Anterior cingulate cortex (tissue), 58 donors: ENCODE measurements around the gene EBF4.
A peak's percentile ranks its signal among the peaks of the same experiment; 100 is the strongest.

Experiments used
- DNase-seq, 58 donors: peaks; one replicate each; lab custom pipeline; 2025; lab: John Stamatoyannopoulos, UW

EBF4 gene

DNA sequence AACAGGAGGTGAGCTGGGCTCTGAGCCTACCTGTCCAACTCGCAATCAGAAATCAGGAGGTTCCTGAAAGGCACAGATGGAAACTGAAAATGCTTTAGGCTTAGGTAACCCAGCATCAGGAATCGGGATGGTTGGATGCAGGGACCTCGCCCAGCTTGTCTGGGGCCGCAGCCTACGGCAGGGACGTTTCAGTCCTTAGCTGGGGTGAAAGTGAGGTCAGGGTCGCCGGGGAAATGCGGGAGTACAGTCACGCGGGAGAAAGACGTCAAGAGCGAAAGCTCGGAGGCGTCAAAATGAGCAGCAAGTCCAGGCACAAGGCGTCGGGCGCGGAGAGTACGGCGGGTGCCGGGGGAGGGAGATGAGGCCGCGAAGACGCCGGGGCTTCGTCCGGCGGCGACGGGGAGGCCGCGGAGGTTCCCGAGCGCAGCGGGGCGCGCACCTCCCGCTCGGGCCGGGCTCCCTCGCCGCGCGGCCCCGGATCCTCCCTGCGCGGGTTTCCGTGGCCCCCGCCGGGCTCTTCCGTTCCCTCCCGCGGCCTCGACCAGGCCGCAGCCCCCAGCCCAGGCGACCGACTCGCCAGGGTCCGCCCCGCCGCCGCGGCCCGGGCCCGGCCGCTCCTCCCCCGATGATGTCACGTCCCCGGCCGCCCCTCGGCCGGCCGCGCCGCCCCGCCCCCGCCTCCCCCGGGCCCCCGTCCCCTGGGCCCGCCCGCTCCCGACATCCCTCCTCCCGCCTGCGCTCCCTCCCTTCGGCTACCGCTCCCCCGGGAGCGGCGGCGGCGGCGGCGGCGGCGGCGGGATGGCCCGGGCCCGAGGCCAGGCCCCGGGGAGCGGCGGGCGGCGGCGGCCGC is at the start of gene EBF4:
EBF4 (plus strand) TSS at position 745 of the 850 bp plus-strand sequence. CDS start 866 bp downstream, outside the sequence.
- DNase-seq, result peak in 37 of 58 donors; percentile 6 to 60 (median 31)

GRCh38 chr20:2643708-2644107 is 48.9 kb upstream of the EBF4 start:
- DNase-seq, result no peak

- peak; percentile 58 to 96 (median 90) for DNase-seq
Observed at GRCh38 chr20:2651772-2652723, 40.5 kb upstream of the EBF4 start, which contains the start of gene NOP56. Gene NOP56, plus strand, starts transcription at chr20:2652632. Its CDS starts 29 bp downstream, at chr20:2652661.

DNA sequence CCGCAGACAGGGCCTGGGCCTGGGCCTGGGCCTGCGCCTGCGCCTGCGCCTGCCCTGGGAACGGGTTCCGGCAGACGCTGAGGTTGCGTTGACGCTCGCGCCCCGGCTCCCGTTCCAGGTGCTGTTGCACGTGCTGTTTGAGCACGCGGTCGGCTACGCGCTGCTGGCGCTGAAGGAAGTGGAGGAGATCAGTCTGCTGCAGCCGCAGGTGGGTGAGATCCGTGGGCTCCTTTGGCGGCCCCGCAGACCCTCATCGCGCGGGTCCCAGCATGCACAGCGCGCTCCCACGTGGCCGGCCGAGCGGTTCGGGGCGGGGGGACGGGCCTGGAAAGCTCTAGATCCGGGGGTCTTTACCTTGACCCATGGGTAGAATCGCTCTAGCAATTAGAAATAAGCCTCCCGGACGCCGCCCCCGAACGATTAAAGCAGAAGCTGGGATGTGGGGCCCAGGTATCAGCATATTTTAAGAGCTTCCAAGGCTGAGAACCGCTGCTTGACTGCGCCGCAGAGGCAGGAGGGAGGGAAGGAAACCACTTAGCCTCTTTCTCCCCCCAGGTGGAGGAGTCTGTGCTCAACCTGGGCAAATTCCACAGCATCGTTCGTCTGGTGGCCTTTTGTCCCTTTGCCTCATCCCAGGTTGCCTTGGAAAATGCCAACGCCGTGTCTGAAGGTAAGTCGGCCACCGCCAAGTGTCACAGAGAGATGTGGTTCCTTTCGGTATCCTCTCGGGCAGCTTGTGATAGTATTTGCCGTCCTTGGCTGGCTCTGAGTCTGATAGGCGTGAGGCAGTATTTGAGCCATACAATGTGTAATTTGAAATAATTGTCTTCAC is 39.6 kb upstream of the EBF4 start:
- peak in 48 of 58 donors; percentile 29 to 79 (median 64) for DNase-seq

DNA sequence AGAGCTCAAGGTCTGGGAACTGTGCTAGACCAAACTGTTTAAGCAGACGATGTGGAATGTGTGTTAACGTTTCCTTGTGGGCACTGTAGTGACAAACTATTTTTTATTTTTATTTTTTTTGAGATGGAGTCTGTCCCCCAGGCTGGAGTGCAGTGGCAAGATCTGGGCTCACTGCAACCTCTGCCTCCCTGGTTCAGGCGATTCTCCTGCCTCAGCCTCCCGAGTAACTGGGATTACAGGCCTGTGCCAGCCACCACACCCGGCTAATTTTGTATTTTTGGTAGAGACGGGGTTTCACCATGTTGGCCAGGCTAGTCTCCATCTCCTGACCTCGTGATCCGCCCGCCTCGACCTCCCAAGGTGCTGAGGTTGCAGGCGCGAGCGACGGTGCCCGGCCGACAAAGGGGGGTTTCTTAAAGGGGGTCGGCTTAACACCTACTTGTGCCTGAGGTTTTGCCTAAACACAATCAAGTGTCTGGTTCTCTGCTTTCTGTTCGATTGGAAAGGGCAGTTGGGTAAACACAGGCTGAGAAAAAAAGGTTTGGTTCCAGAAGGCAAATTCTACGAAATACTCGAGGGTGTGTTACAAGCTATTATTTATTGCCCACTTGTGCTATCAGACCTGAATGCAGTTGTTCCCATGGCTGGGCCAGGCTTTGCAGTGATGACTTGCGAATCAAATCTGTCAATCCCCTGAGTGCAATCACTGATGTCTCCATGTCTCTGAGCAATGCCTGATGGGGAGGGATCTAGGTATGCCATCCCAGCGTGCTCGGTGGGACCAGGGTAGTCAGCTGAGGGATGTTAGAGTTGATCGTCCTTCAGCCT is 38.8 kb upstream of the EBF4 start:
- no peak for DNase-seq

- DNase-seq, result no peak
Observed at GRCh38 chr20:2654384-2654822, 38.2 kb upstream of the EBF4 start.

- no peak for DNase-seq
Observed at GRCh38 chr20:2654831-2655230, 37.7 kb upstream of the EBF4 start.

- DNase-seq, result no peak
Observed at GRCh38 chr20:2655331-2656116, 37.1 kb upstream of the EBF4 start.

DNA sequence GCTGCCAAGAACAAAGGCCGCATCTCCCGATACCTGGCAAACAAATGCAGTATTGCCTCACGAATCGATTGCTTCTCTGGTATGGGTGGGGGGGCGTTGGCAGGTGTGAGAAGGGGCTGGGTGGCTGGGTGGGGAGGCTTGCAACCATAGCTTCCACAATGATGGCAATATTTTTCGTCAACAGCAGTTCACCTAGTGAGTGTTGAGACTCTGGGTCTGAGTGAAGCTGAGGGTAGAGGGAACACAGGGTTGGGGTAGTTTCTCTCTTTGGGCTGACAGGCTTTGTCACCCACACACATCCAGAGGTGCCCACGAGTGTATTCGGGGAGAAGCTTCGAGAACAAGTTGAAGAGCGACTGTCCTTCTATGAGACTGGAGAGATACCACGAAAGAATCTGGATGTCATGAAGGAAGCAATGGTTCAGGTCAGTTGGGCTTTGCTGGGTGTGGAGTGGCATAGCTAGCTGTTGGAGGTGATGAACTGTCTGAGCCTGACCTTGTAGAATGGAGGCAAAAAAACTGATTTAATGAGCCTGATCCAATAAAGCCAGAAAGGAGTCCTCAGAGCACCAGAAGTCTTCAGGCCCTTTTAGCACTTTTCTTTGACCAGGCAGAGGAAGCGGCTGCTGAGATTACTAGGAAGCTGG is 36.0 kb upstream of the EBF4 start:
- DNase-seq, result no peak

DNA sequence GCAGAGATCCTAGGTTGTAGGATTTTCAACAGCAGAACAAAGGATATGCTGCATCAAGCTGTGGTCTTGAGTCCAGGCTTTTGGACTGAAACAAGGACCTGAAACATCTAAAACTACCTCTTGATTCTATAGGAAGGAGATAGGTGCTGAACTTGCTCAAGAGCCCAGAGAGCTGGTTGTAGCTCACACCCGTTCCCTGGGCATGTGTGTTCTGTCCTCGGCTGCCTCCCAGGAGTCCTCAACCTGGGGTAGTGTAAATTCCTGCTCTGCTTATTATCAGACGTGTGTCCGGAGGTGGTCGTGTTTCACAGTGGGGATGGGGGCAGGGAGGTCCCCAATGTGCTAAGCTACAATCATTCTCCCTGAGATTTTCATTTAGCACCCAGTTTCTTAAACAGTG is 35.3 kb upstream of the EBF4 start:
- DNase-seq, result no peak

DNA sequence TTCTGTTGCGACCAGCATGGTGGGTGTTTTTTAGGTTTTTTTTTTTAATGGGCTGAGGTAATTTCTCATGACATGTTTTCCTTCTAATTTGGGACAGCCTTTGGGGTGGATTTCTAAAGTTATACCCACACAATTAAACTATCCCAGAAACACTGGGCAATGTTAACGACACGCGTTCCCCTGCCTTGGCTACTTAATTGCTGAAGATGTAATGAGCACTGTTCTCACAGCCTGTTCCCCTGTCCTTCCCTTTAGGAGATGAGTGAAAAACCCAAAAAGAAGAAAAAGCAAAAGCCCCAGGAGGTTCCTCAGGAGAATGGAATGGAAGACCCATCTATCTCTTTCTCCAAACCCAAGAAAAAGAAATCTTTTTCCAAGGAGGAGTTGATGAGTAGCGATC is 34.9 kb upstream of the EBF4 start:
- DNase-seq, result no peak

DNA sequence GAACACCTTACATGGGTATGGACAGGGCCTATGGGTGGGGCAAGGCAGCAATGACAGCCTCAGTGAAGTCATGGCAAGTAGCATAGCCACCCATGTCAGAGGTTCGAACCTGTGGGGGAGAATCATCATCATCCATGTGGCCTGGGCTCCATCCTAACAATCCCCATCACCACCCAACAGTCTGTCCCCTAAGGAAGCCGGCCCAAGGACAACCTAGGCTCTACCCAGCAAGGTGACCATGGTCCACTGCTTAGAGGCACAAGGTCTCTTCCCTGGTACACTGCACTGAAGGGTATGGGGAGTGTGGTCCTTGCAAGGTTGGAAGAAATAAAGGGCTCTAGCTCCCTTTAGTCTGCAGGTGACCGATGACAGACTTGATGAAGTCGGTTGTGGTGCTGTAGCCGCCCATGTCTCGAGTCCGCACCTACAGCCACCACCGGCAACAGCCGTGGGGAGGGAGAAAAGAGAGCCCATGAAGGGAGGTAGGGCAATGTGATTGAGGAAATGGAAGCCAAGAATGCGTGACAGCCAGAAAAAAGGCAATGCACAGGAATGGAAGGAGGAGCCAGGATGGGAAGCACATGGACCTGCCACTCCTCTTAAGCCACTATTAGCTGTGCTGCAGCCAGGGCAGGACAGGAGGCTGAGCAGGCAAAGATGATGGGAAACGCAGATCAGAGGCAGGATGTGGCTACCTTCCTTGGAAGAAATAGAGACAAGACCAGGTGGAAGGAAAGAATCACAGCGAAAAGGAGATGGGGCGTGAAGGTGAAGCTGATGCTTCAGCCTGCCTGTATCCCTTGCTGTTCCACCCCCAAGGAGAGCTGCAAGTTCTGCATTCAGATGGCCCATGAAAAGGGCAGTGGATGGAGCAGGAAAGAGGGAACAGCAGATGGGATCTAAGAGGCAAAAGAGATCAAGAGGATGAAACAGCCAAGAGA is 33.9 kb upstream of the EBF4 start:
- no peak for DNase-seq

DNA sequence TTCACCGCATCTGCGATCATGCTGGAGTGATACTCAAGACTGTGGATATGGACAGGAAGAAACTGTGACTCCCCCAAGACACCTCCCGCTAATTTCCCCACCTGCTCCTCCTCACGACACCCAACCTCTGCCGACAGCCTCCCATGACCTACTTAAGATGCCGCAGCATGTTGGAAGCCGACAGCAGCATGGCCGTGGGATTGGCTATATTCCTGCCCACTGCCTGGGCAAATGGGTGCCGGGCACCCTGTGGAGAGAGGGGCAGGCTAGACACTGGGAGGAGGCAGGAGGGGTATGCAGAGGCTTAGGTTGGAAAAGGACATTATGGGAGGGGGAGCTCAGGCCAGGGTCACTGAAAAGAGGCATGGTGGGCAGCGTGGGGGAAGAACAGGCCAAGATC is 33.0 kb upstream of the EBF4 start:
- DNase-seq, result no peak

- peak in 1 of 58 donors; percentile 24 for DNase-seq
Observed at GRCh38 chr20:2663364-2663886, 29.2 kb upstream of the EBF4 start.

GRCh38 chr20:2663887-2664719 is 28.5 kb upstream of the EBF4 start, which contains the start of gene IDH3B:
Gene IDH3B, minus strand, starts transcription at chr20:2664216. Its CDS starts 28 bp downstream, at chr20:2664188.
- DNase-seq, result peak; percentile 22 to 97 (median 89)
